ENCODE measurements around the gene SOWAHD. TPM values are rescaled to one million over a fixed set of nuclear protein-coding genes. Genes with fewer than 3 reads are reported as not detected.
"Not testable (repeated sequence)": the region's sequence is repeated elsewhere in the genome, so short reads cannot be mapped to it uniquely, and the experiment has no call there.

Gene SOWAHD
- total RNA-seq (2014; rRNA removed): 0.51 and 0.69 TPM in 2 replicates
- polyA plus RNA-seq (2012): 0.86 TPM

- no peak for DNase-seq (ENCODE audit: low read depth)
Observed at GRCh38 chrX:119757979-119758730, at the start of gene SOWAHD. SOWAHD (plus strand) TSS chrX:119758588; CDS start chrX:119758668, 80 bp downstream.

- DNase-seq (ENCODE audit: low read depth): no peak
Observed at GRCh38 chrX:119708936-119709335, 49.5 kb upstream of the SOWAHD start.

- no peak for DNase-seq (ENCODE audit: low read depth)
Observed at GRCh38 chrX:119709630-119710029, 48.8 kb upstream of the SOWAHD start.

GRCh38 chrX:119721487-119721886 lies 36.9 kb upstream of the SOWAHD start:
- no peak for DNase-seq (ENCODE audit: low read depth)

GRCh38 chrX:119721926-119722325 lies 36.5 kb upstream of the SOWAHD start:
- DNase-seq (ENCODE audit: low read depth): no peak

- DNase-seq (ENCODE audit: low read depth): peak; percentile 31
Observed at GRCh38 chrX:119726900-119727555, 31.4 kb upstream of the SOWAHD start.

GRCh38 chrX:119728487-119728886 lies 29.9 kb upstream of the SOWAHD start:
- DNase-seq (ENCODE audit: low read depth): no peak

GRCh38 chrX:119729408-119730201 lies 28.8 kb upstream of the SOWAHD start:
- DNase-seq (ENCODE audit: low read depth): peak; percentile 70

GRCh38 chrX:119734897-119735339 lies 23.5 kb upstream of the SOWAHD start:
- DNase-seq (ENCODE audit: low read depth): no peak

- DNase-seq (ENCODE audit: low read depth): no peak
Observed at GRCh38 chrX:119735467-119735866, 22.9 kb upstream of the SOWAHD start.

GRCh38 chrX:119736206-119736764 lies 22.1 kb upstream of the SOWAHD start:
- no peak for DNase-seq (ENCODE audit: low read depth)

- DNase-seq (ENCODE audit: low read depth): no peak
Observed at GRCh38 chrX:119738742-119739141, 19.6 kb upstream of the SOWAHD start.

GRCh38 chrX:119745283-119745848 lies 13.0 kb upstream of the SOWAHD start:
- DNase-seq (ENCODE audit: low read depth): no peak

GRCh38 chrX:119750131-119750530 lies 8.3 kb upstream of the SOWAHD start:
- not testable (repeated sequence) for DNase-seq (ENCODE audit: low read depth)

- DNase-seq (ENCODE audit: low read depth): not testable (repeated sequence)
Observed at GRCh38 chrX:119750751-119751150, 7.6 kb upstream of the SOWAHD start.

- no peak for DNase-seq (ENCODE audit: low read depth)
Observed at GRCh38 chrX:119753001-119753400, 5.4 kb upstream of the SOWAHD start.

GRCh38 chrX:119753639-119754257 lies 4.6 kb upstream of the SOWAHD start:
- DNase-seq (ENCODE audit: low read depth): peak; percentile 48

- peak; percentile 84 for DNase-seq (ENCODE audit: low read depth)
Observed at GRCh38 chrX:119755981-119756533, 2.3 kb upstream of the SOWAHD start.

- DNase-seq (ENCODE audit: low read depth): no peak
Observed at GRCh38 chrX:119756926-119757635, 1.3 kb upstream of the SOWAHD start.

GRCh38 chrX:119757646-119757978 lies 776 bp upstream of the SOWAHD start:
- DNase-seq (ENCODE audit: low read depth): no peak

Data from LHCN-M2 (cell line).